Measurements from ENCODE around the gene ZNF500.

- TF ChIP-seq CTCF (IDR thresholded peaks at IDR 0.05) (no peak), MXI1 (IDR thresholded peaks at IDR 0.05; ENCODE audit: low read depth, low read length) (no peak), EP300 (IDR thresholded peaks at IDR 0.05; ENCODE audit: borderline replicate concordance in 1 of 2, low read depth in 1 of 2, low read length in 1 of 2) (no peak), JUND (IDR thresholded peaks at IDR 0.05) (no peak), MAX (IDR thresholded peaks at IDR 0.05; ENCODE audit: low read depth) (no peak), USF1 (IDR thresholded peaks at IDR 0.05; ENCODE audit: borderline replicate concordance, low read depth) (no peak), NFIC (IDR thresholded peaks at IDR 0.05; ENCODE audit: borderline replicate concordance) (no peak), ELF1 (IDR thresholded peaks at IDR 0.05) (no peak), POLR2AphosphoS5 (IDR thresholded peaks at IDR 0.05; ENCODE audit: low read depth, low read length) (no peak), TAF1 (IDR thresholded peaks at IDR 0.05; ENCODE audit: borderline replicate concordance, low read depth, low read length) (no peak), MEF2A (IDR thresholded peaks at IDR 0.05; ENCODE audit: borderline replicate concordance, low read depth) (no peak), USF2 (IDR thresholded peaks at IDR 0.05; ENCODE audit: borderline replicate concordance, low read depth, low read length) (no peak)
These were observed 16.4 kb upstream of the ZNF500 start for GRCh38 chr16:4783251-4783950.

All from SK-N-SH (cell line).